ENCODE data around the gene LRRC8D. TPM values are rescaled to one million over a fixed set of nuclear protein-coding genes. Genes with fewer than 3 reads are reported as not detected.

The LRRC8D gene
- polyA plus RNA-seq, 3 donors = 28.0 to 43.8 (median 42.9) TPM

DNA sequence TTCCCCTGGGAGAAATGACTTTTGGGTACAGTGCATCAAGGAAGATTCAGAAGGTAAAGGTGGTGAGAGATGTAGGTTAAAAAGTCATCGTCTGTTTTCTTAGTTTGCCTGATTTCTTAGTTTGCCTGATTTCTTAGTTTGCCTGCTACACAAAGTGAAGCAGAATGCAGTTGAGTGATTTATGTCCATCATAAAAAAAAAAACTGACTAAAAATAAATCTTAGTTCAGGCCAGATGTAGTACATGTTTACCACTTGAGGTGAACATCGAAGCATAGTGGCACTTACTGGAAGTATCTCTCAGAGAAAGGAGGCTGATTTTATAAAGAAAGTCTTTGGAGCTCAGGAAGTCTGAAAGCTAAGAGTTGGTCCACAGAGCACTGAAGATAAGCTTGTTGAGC, 79.5 kb downstream of the LRRC8D start:
- peaks cover 16 to 21% of the 10 kb centered on the region in 2 donors for H3K4me1 ChIP-seq (ENCODE audit: control insufficient read depth in 1 of 2, insufficient read depth in 2 of 2, low read length in 2 of 2)
- Mint-ChIP-seq H3K36me3 (peaks cover 37 to 52% of the 10 kb centered on the region in 2 donors), H3K4me1 (peaks cover 36% of the 10 kb centered on the region), H3K9me3 (no peaks in the 10 kb centered on the region), H3K4me3 (no peak overlapping the region), H3K27ac (peak overlapping the region in 4 of 7 donors; percentile 18 to 81 (median 54)), H3K27me3 (ENCODE audit: low read depth in 3 of 3) (peaks cover 0 to 3% (median 0%) of the 10 kb centered on the region in 3 donors)
- H4K20me1 ChIP-seq (ENCODE audit: insufficient read depth, low read length) = peaks cover 100% of the 10 kb centered on the region
- H3K27me3 ChIP-seq (ENCODE audit: control insufficient read depth in 2 of 2, insufficient read depth in 2 of 2, low read length in 2 of 2) = no peaks in the 10 kb centered on the region
- TF ChIP-seq, protein P1, sequence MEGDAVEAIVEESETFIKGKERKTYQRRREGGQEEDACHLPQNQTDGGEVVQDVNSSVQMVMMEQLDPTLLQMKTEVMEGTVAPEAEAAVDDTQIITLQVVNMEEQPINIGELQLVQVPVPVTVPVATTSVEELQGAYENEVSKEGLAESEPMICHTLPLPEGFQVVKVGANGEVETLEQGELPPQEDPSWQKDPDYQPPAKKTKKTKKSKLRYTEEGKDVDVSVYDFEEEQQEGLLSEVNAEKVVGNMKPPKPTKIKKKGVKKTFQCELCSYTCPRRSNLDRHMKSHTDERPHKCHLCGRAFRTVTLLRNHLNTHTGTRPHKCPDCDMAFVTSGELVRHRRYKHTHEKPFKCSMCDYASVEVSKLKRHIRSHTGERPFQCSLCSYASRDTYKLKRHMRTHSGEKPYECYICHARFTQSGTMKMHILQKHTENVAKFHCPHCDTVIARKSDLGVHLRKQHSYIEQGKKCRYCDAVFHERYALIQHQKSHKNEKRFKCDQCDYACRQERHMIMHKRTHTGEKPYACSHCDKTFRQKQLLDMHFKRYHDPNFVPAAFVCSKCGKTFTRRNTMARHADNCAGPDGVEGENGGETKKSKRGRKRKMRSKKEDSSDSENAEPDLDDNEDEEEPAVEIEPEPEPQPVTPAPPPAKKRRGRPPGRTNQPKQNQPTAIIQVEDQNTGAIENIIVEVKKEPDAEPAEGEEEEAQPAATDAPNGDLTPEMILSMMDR (IDR thresholded peaks at IDR 0.05) = no peak
- no peak for DNase-seq
- WGBS (ENCODE audit: insufficient coverage) = no CpG with 5 or more reads among the region's 2 CpGs
- intact Hi-C loops (cut with micrococcal nuclease) = no loop called here
- H3K36me3 ChIP-seq (replicated peaks in 1 of 2; ENCODE audit: control insufficient read depth in 1 of 2, insufficient read depth in 2 of 2, low read length in 2 of 2) = peaks cover 6 to 51% of the 10 kb centered on the region in 2 donors
- H3K4me2 ChIP-seq (replicated peaks; ENCODE audit: extremely low read depth, low read length, poor library complexity, severe bottlenecking) = no peak overlapping the region
- peaks cover 98% of the 10 kb centered on the region for H3K79me2 ChIP-seq (ENCODE audit: insufficient read depth, low read length)
- H3K4me3 ChIP-seq (replicated peaks in 1 of 3; ENCODE audit: low read depth in 2 of 3, low read length in 3 of 3) = no peak overlapping the region
- peak overlapping the region in 1 of 2 donors; percentile 20 for H3K27ac ChIP-seq (ENCODE audit: low read depth in 1 of 2, low read length in 2 of 2)
- no peak overlapping the region for H2AFZ ChIP-seq (ENCODE audit: insufficient read depth, low read depth, low read length, poor library complexity, severe bottlenecking)
- H3K9me3 ChIP-seq (replicated peaks in 1 of 2; ENCODE audit: control insufficient read depth in 1 of 2, insufficient read depth in 1 of 2, low read length in 2 of 2) = no peaks in the 10 kb centered on the region
- no peak overlapping the region for H3K9ac ChIP-seq (ENCODE audit: insufficient read depth, low read length, poor library complexity, severe bottlenecking)

DNA sequence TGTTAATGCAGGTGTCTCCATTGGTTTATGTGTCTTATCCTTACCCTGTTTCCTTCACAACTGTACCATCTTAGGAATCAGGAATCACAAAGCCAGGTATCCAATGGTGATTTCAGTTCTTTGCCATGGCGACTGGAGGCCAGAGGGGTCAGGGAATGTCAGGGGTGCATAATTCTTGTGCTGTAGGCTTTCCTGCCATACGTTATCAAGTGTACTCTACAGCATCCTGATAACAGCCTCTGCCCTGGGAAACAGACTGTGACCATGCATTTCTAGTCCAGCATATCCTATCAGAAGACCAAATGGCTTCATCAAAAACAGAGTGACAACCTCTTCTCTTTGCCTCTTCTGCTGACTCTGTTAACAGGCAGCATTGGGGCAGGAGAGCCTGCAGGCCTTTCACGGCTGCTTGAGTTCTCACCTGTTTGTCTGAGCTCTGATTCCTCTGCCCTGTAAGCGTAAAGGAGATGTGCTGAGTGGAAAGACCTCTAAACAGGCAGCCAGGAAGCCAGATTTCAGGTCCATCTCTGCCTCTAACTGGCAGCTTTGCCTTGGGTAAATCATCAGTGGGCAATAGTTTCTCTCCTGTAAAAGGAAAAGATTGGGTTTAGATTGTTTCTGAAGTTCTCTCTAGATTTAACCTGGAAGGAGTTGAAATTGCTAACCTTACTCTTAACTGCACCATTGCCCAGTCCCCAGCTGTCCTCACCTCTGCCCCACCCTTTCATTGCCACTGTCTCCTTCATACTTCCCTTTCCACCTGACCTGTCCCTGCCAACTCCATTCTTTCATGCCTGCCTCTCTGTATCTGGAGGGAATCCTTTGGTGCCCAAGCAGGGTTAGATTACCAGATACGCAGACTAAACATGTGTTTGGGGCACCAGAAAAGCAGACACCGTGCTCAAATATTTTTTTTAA, 80.2 kb downstream of the LRRC8D start:
- H3K4me1 ChIP-seq (ENCODE audit: control insufficient read depth in 1 of 2, insufficient read depth in 2 of 2, low read length in 2 of 2) = peaks cover 16 to 23% of the 10 kb centered on the region in 2 donors
- Mint-ChIP-seq H3K27me3 (ENCODE audit: low read depth in 3 of 3) (peaks cover 0 to 3% (median 0%) of the 10 kb centered on the region in 3 donors), H3K27ac (peak overlapping the region; percentile 38 to 81 (median 66)), H3K9me3 (no peaks in the 10 kb centered on the region), H3K4me3 (no peak overlapping the region), H3K36me3 (peaks cover 36 to 53% of the 10 kb centered on the region in 2 donors), H3K4me1 (peaks cover 41% of the 10 kb centered on the region)
- H3K4me3 ChIP-seq (replicated peaks in 1 of 3; ENCODE audit: low read depth in 2 of 3, low read length in 3 of 3) = no peak overlapping the region
- H3K36me3 ChIP-seq (replicated peaks in 1 of 2; ENCODE audit: control insufficient read depth in 1 of 2, insufficient read depth in 2 of 2, low read length in 2 of 2) = peaks cover 6 to 50% of the 10 kb centered on the region in 2 donors
- H3K9ac ChIP-seq (ENCODE audit: insufficient read depth, low read length, poor library complexity, severe bottlenecking) = no peak overlapping the region
- TF ChIP-seq, protein P1 (IDR thresholded peaks at IDR 0.05) = no peak
- no peak overlapping the region for H3K4me2 ChIP-seq (replicated peaks; ENCODE audit: extremely low read depth, low read length, poor library complexity, severe bottlenecking)
- H4K20me1 ChIP-seq (ENCODE audit: insufficient read depth, low read length) = peaks cover 100% of the 10 kb centered on the region
- intact Hi-C loops (cut with micrococcal nuclease) = no loop called here
- H3K9me3 ChIP-seq (replicated peaks in 1 of 2; ENCODE audit: control insufficient read depth in 1 of 2, insufficient read depth in 1 of 2, low read length in 2 of 2) = no peaks in the 10 kb centered on the region
- no peaks in the 10 kb centered on the region for H3K27me3 ChIP-seq (ENCODE audit: control insufficient read depth in 2 of 2, insufficient read depth in 2 of 2, low read length in 2 of 2)
- DNase-seq = no peak
- peaks cover 100% of the 10 kb centered on the region for H3K79me2 ChIP-seq (ENCODE audit: insufficient read depth, low read length)
- H2AFZ ChIP-seq (ENCODE audit: insufficient read depth, low read depth, low read length, poor library complexity, severe bottlenecking) = no peak overlapping the region
- 100% methylated on average over 2 of the region's 6 CpGs for WGBS (ENCODE audit: insufficient coverage)
- H3K27ac ChIP-seq (ENCODE audit: low read depth in 1 of 2, low read length in 2 of 2) = peak overlapping the region in 1 of 2 donors; percentile 20
